Measurements from ENCODE around the gene CACNA1I. TPM values are rescaled to one million over a fixed set of nuclear protein-coding genes. Genes with fewer than 3 reads are reported as not detected.

CACNA1I gene
- total and polyA plus RNA-seq, 2 donors (not counting 1 experiment from before 2014, with no cell fraction given) = 0.07 to 0.25 TPM

- H3K4me3 Mint-ChIP-seq = no peak overlapping the region
- 79% methylated on average over 4 of the region's 7 CpGs for WGBS (ENCODE audit: insufficient coverage)
- POLR2A ChIA-PET = no interaction called here
- peaks cover 11% of the 10 kb centered on the region for H3K9me3 Mint-ChIP-seq (ENCODE audit: insufficient read depth)
- H3K4me1 ChIP-seq (ENCODE audit: control insufficient read depth in 2 of 2, insufficient read depth in 2 of 2, low read length in 2 of 2) = no peaks in the 10 kb centered on the region
- no peaks in the 10 kb centered on the region for H4K20me1 ChIP-seq (ENCODE audit: control insufficient read depth, insufficient read depth, low read length, poor library complexity, severe bottlenecking)
- H3K4me1 Mint-ChIP-seq = no peaks in the 10 kb centered on the region
- no peak for TF ChIP-seq CTCF (IDR thresholded peaks at IDR 0.05)
- TF ChIP-seq EZH2 (IDR thresholded peaks at IDR 0.05; ENCODE audit: borderline replicate concordance, insufficient read depth, low read depth, low read length, poor library complexity, severe bottlenecking) = no peak
- CTCF ChIA-PET = no interaction called here
- peaks cover 0 to 11% (median 0%) of the 10 kb centered on the region in 4 experiments for H3K27me3 ChIP-seq (replicated peaks in 1 of 4; ENCODE audit: control extremely low read depth in 1 of 4, control insufficient read depth in 3 of 4, insufficient read depth in 4 of 4, low read length in 3 of 4)
- intact Hi-C loops (cut with micrococcal nuclease) = no loop called here
- peaks cover 0 to 47% (median 19%) of the 10 kb centered on the region in 3 donors for H3K9me3 ChIP-seq (ENCODE audit: control extremely low read depth in 1 of 3, control insufficient read depth in 2 of 3, insufficient read depth in 1 of 3, low read length in 2 of 3)
- H3K9ac ChIP-seq (ENCODE audit: low read length) = no peak overlapping the region
- no peak overlapping the region for H2AFZ ChIP-seq (ENCODE audit: insufficient read depth, low read depth, low read length, poor library complexity, severe bottlenecking)
- H3K27ac ChIP-seq (ENCODE audit: low read length in 2 of 2) = no peak overlapping the region
- no peak overlapping the region for H3K4me3 ChIP-seq (ENCODE audit: control extremely low read depth in 1 of 5, extremely low read depth in 1 of 5, insufficient read depth in 1 of 5, low read depth in 2 of 5, low read length in 4 of 5)
- ATAC-seq (ENCODE audit: low read depth) = no peak
- no peaks in the 10 kb centered on the region for H3K79me2 ChIP-seq (ENCODE audit: control insufficient read depth, insufficient read depth, low read length)
- H3K27me3 Mint-ChIP-seq = peaks cover 9% of the 10 kb centered on the region
- DNase-seq = no peak
- H3K27ac Mint-ChIP-seq = no peak overlapping the region
- H3K36me3 ChIP-seq (replicated peaks in 1 of 2; ENCODE audit: control extremely low read depth in 1 of 2, control insufficient read depth in 1 of 2, extremely low read depth in 1 of 2, insufficient read depth in 2 of 2, low read length in 1 of 2) = no peaks in the 10 kb centered on the region
- no peak overlapping the region for H3K4me2 ChIP-seq (replicated peaks; ENCODE audit: low read depth, low read length, poor library complexity, severe bottlenecking)
Observed at GRCh38 chr22:39674536-39674935, 104.0 kb downstream of the CACNA1I start.

- Histone ChIP-seq H3K4me2 (replicated peaks; ENCODE audit: low read depth, low read length, poor library complexity, severe bottlenecking) (no peak overlapping the region), H3K9ac (ENCODE audit: low read length) (no peak overlapping the region), H3K27ac (ENCODE audit: low read length in 2 of 2) (no peak overlapping the region), H3K27me3 (replicated peaks in 1 of 4; ENCODE audit: control extremely low read depth in 1 of 4, control insufficient read depth in 3 of 4, insufficient read depth in 4 of 4, low read length in 3 of 4) (peaks cover 0 to 9% (median 0%) of the 10 kb centered on the region in 4 experiments), H4K20me1 (ENCODE audit: control insufficient read depth, insufficient read depth, low read length, poor library complexity, severe bottlenecking) (no peaks in the 10 kb centered on the region), H2AFZ (ENCODE audit: insufficient read depth, low read depth, low read length, poor library complexity, severe bottlenecking) (no peak overlapping the region), H3K9me3 (ENCODE audit: control extremely low read depth in 1 of 3, control insufficient read depth in 2 of 3, insufficient read depth in 1 of 3, low read length in 2 of 3) (peaks cover 0 to 35% (median 19%) of the 10 kb centered on the region in 3 donors), H3K4me3 (ENCODE audit: control extremely low read depth in 1 of 5, extremely low read depth in 1 of 5, insufficient read depth in 1 of 5, low read depth in 2 of 5, low read length in 4 of 5) (no peak overlapping the region), H3K36me3 (replicated peaks in 1 of 2; ENCODE audit: control extremely low read depth in 1 of 2, control insufficient read depth in 1 of 2, extremely low read depth in 1 of 2, insufficient read depth in 2 of 2, low read length in 1 of 2) (no peaks in the 10 kb centered on the region), H3K79me2 (ENCODE audit: control insufficient read depth, insufficient read depth, low read length) (no peaks in the 10 kb centered on the region), H3K4me1 (ENCODE audit: control insufficient read depth in 2 of 2, insufficient read depth in 2 of 2, low read length in 2 of 2) (no peaks in the 10 kb centered on the region)
- DNase-seq = no peak
- intact Hi-C loops (cut with micrococcal nuclease) = no loop called here
- 84% methylated on average over 10 of the region's 10 CpGs for WGBS (ENCODE audit: insufficient coverage)
- TF ChIP-seq EZH2 (IDR thresholded peaks at IDR 0.05; ENCODE audit: borderline replicate concordance, insufficient read depth, low read depth, low read length, poor library complexity, severe bottlenecking) (no peak), CTCF (IDR thresholded peaks at IDR 0.05) (no peak)
- H3K4me1 Mint-ChIP-seq = no peaks in the 10 kb centered on the region
- H3K9me3 Mint-ChIP-seq (ENCODE audit: insufficient read depth) = peaks cover 11% of the 10 kb centered on the region
- ATAC-seq (ENCODE audit: low read depth) = no peak
- ChIA-PET CTCF (no interaction called here), POLR2A (no interaction called here)
- no peak overlapping the region for H3K27ac Mint-ChIP-seq
- peaks cover 5% of the 10 kb centered on the region for H3K27me3 Mint-ChIP-seq
- H3K4me3 Mint-ChIP-seq = no peak overlapping the region
Observed at GRCh38 chr22:39675947-39676346, 105.4 kb downstream of the CACNA1I start.

Data from B cell (primary cell).